Adrenal gland (tissue), 12 donors: Measurements from ENCODE around the gene BRF1. TPM values are rescaled to one million over a fixed set of nuclear protein-coding genes. Genes with fewer than 3 reads are reported as not detected.

Source experiments
- DNase-seq, 7 donors: peaks; one replicate each; pipeline ENCODE4 v3.0.0-alpha.2; 2019 to 2020
- H3K27ac ChIP-seq, 5 donors: fragments of 200-600 bp; sonication (generic) in 4 of 5; 1 replicate in 3 of 5; 2 replicates in 2 of 5; pipeline versions ENCODE4 v1.5.1 to v1.8.0; 2016 to 2020; ENCODE audit warnings: mild to moderate bottlenecking in 1 of 5
- H3K27me3 ChIP-seq: fragments of 200-600 bp; 2 replicates; pipeline ENCODE4 v1.8.0; 2021
- H3K36me3 ChIP-seq, 2 donors: fragments of 200-600 bp; replicated peaks in 1 of 2; 1 replicate in 1 of 2; 2 replicates in 1 of 2; pipeline versions ENCODE4 v1.5.1 to v1.8.0; 2018 to 2022
- H3K4me1 ChIP-seq, 2 donors: fragments of 200-600 bp; replicated peaks in 1 of 2; 1 replicate in 1 of 2; 2 replicates in 1 of 2; pipeline versions ENCODE4 v1.5.1 to v1.8.0; 2018 to 2021
- H3K4me3 ChIP-seq, 4 donors: fragments of 200-600 bp; sonication (generic) in 3 of 4; one replicate each; pipeline ENCODE4 v1.5.1; 2016 to 2018
- H3K9me3 ChIP-seq, 3 donors: fragments of 200-600 bp; sonication (generic) in 1 of 3; replicated peaks in 1 of 3; 1 replicate in 2 of 3; 2 replicates in 1 of 3; pipeline versions ENCODE4 v1.5.1 to v1.8.0; 2016 to 2021
- POLR2A ChIP-seq, 2 donors: fragments of 450-650 bp; IDR thresholded peaks; one replicate each; pipeline ENCODE4 v1.6.1; 2017; ENCODE audit warnings: antibody characterized with exemption in 2 of 2, mild to moderate bottlenecking in 2 of 2, moderate library complexity in 1 of 2
- WGBS, 4 donors: extraction: QIAGEN DNeasy Blood & Tissue Kit in 2 of 4; methylation state at CpG; one replicate each; pipeline versions ENCODE4 v1.1.5 to v1.1.7; 2013 to 2017; 5-methylcytosine and 5-hydroxymethylcytosine counted together
- intact Hi-C, 2 donors: fragments of 100-400 bp; cut with DNase I; formaldehyde crosslinking; loops; one replicate each; pipeline versions ENCODE4 v1.14.1 to v1.15.0; 2022 to 2023
- polyA plus RNA-seq, 3 donors: library from polyadenylated mRNA; stranded (reverse); fragments of 200-250 nt in 2 of 3; fragments of 350-450 nt in 1 of 3; fragmentation: Illumina TruSeq in 1 of 3; extraction: RNeasy Lipid Tissue Mini Kit (QIAGEN cat#74804) in 1 of 3; gene quantifications; one replicate each; pipeline ENCODE4 v1.2.3, GENCODE V29; 2013 to 2014
- total RNA-seq, 9 donors: library from RNA; depleted of rRNA in 4 of 9; stranded (reverse); fragments of >200 nt in 4 of 9; fragments of 120-200 nt in 1 of 9; fragmentation: NEBNext Ultra II Directional in 1 of 9; extraction: Animal tissue kit (Norgen Biotek cat#: 25700) in 1 of 9; gene quantifications; one replicate each; pipeline versions ENCODE4 v1.1.0 to v1.2.4, GENCODE V29; 2013 to 2023
- TF ChIP-seq, protein P1 (sequence below), 6 experiments: fragments of 450-650 bp in 4 of 6; fragments of 200-600 bp in 2 of 6; sonication (generic) in 1 of 6; IDR thresholded peaks; 1 replicate in 5 of 6; 2 replicates in 1 of 6; pipeline versions ENCODE4 v1.5.1 to v1.8.0; 2016 to 2021; ENCODE audit warnings: antibody characterized with exemption in 6 of 6, mild to moderate bottlenecking in 2 of 6, moderate library complexity in 1 of 6
- donor health status: healthy with polysubstance abuse.
- donor health status: Bipolar disorder and iron deficiency.
- donor health status: DM: yes; HTN: yes; CAD: no.
- donor health status: DM: no; HTN: no; CAD: no.
- donor health status: DM: no; HTN: no; CAD: no.
- donor health status: DM: yes; HTN: yes; CAD: no.

BRF1 gene
- total and polyA plus RNA-seq, 12 donors: 14.0 to 96.9 (median 37.5) TPM

DNA sequence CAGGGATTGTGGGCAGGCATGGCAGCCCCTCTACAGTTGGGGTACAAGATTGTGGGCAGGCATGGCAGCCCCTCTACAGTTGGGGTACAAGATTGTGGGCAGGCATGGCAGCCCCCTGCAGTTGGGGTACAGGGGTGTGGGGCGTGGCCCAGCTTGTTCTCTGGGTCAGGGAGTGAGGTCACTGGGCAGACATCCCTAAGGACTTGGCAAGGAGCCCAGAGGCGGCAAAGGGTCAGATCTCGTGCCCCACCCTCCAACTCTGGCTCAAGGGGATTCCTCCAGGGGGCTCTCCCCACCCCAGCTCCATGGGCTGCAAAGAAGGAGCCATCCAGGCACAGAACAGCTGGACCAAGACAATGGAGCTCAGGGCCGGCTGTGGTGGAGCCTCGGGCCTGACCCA is 93.9 kb downstream of the BRF1 start:
- Histone ChIP-seq H3K36me3 (peaks cover 0 to 9% of the 10 kb centered on the region in 2 donors), H3K27me3 (no peaks in the 10 kb centered on the region), H3K4me1 (peaks cover 14 to 26% of the 10 kb centered on the region in 2 donors), H3K27ac (no peak overlapping the region), H3K9me3 (no peaks in the 10 kb centered on the region), H3K4me3 (no peak overlapping the region)
- intact Hi-C loops: no loop called here
- TF ChIP-seq, protein P1, sequence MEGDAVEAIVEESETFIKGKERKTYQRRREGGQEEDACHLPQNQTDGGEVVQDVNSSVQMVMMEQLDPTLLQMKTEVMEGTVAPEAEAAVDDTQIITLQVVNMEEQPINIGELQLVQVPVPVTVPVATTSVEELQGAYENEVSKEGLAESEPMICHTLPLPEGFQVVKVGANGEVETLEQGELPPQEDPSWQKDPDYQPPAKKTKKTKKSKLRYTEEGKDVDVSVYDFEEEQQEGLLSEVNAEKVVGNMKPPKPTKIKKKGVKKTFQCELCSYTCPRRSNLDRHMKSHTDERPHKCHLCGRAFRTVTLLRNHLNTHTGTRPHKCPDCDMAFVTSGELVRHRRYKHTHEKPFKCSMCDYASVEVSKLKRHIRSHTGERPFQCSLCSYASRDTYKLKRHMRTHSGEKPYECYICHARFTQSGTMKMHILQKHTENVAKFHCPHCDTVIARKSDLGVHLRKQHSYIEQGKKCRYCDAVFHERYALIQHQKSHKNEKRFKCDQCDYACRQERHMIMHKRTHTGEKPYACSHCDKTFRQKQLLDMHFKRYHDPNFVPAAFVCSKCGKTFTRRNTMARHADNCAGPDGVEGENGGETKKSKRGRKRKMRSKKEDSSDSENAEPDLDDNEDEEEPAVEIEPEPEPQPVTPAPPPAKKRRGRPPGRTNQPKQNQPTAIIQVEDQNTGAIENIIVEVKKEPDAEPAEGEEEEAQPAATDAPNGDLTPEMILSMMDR (IDR thresholded peaks at IDR 0.05): no peak
- TF ChIP-seq POLR2A (IDR thresholded peaks at IDR 0.05): no peak
- WGBS, 4 donors: 0 to 51% (median 39%) methylated on average over 1 to 5 of the region's 5 CpGs
- DNase-seq: no peak

- intact Hi-C loops: loop anchor here in 1 of 2 donors (2.0 kb wide), 1 partner anchor 147 kb away; no protein-coding TSS in a partner anchor
- H3K27ac ChIP-seq: peak overlapping the region in 1 of 5 donors; percentile 1
- no peaks in the 10 kb centered on the region for H3K27me3 ChIP-seq
- H3K9me3 ChIP-seq: no peaks in the 10 kb centered on the region
- no peak overlapping the region for H3K4me3 ChIP-seq
- WGBS, 4 donors: 22 to 67% (median 36%) methylated on average over 1 to 12 of the region's 12 CpGs
- H3K36me3 ChIP-seq: peaks cover 0 to 9% of the 10 kb centered on the region in 2 donors
- H3K4me1 ChIP-seq: peaks cover 14 to 31% of the 10 kb centered on the region in 2 donors
- DNase-seq: peak; percentile 53 to 74 (median 55)
- TF ChIP-seq POLR2A (IDR thresholded peaks at IDR 0.05): no peak
- TF ChIP-seq, protein P1 (IDR thresholded peaks at IDR 0.05): no peak
These were observed 95.1 kb downstream of the BRF1 start for GRCh38 chr14:105205673-105206208.

DNA sequence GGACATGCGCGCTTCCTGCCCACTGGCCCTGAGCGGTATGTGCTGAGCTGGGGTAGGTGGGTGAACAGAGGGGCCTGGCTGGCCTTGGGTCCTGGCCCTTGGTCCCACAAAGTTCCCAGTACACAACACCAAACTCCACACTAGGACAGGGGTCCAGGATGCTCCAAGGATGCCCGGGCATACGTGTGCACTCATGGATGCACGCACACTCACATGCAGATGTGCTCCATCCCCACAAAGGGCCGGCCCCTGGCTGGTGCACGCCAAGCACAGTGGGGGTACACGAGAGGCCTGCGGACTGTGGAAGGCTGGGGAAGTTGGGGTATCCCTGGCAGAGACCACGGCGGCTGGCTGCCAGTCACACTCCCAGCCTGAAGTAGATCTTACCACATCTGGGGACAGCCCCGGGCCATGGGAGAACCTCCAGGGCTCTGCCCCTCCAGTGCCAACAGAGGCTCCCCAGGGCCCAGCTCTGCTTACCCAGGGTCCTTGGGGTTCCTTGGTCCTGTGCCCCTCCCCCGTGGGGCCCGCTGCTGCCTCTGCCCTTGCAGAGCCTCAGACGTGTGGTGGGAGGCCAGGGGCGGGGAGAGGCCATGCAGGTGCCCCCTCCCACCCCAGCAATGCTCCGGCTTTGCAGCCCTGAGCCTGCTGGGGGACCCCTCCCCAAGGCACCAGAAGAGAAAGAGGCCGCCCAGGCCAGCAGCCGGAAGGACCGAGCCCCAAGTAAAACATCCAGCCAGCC is 95.7 kb downstream of the BRF1 start:
- Histone ChIP-seq H3K27me3 (peaks cover under 1% of the 10 kb centered on the region), H3K36me3 (peaks cover 0 to 7% of the 10 kb centered on the region in 2 donors), H3K4me3 (no peak overlapping the region), H3K27ac (peak overlapping the region in 2 of 5 donors; percentile 21 to 61), H3K4me1 (peaks cover 14 to 31% of the 10 kb centered on the region in 2 donors), H3K9me3 (no peaks in the 10 kb centered on the region)
- 30 to 40% (median 39%) methylated on average over 8 to 21 of the region's 21 CpGs for WGBS, 4 donors
- intact Hi-C loops: loop anchor here (2.0 to 5.0 kb wide), 3 partner anchors 77 to 148 kb away; no protein-coding TSS in a partner anchor
- DNase-seq: peak in 1 of 7 donors; percentile 36
- TF ChIP-seq, protein P1 (IDR thresholded peaks at IDR 0.05): no peak

DNA sequence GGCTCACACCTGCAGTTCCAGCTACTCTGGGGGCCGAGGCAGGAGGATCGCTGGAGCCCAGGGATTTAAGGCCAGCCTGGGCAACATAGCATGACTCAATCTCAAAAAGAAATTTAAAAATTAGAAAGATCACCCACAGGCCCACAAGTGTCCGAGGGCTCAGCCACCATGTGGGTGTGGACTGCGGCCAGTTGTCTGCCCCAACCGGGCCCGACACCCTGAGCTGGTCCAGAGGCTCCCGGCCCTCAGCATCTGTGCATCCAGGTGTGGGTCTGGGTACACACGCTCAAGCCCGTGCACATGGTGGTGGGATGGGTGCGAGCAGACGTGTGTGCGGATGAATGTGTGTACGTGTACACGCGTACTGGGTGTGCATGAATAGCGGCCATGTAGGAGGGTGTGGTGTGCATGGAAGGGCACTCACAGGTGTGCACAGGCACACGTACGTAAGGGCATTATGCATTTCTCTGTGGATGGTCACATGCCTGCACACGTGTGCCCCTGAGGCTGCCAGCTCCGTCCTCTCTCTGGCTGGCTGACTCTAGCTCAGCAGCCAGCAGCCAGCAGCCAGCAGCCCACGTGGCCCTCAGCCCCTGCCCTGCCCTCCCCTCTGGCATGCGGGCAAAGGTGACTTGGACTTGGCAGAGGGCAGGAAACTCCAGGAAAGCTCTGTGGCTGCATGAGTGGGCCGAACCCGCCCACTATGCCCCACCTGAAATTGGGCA is 96.4 kb downstream of the BRF1 start:
- no peaks in the 10 kb centered on the region for H3K9me3 ChIP-seq
- peak overlapping the region in 2 of 5 donors; percentile 26 to 61 for H3K27ac ChIP-seq
- DNase-seq: peak; percentile 78 to 88 (median 84)
- TF ChIP-seq POLR2A (IDR thresholded peaks at IDR 0.05): no peak
- TF ChIP-seq, protein P1 (IDR thresholded peaks at IDR 0.05): no peak
- intact Hi-C loops: loop anchor here (2.0 to 5.0 kb wide), 3 partner anchors 78 to 148 kb away; no protein-coding TSS in a partner anchor
- peaks cover 14 to 31% of the 10 kb centered on the region in 2 donors for H3K4me1 ChIP-seq
- no peak overlapping the region for H3K4me3 ChIP-seq
- WGBS, 4 donors: 45 to 60% (median 52%) methylated on average over 15 to 24 of the region's 24 CpGs
- no peaks in the 10 kb centered on the region for H3K36me3 ChIP-seq
- peaks cover 6% of the 10 kb centered on the region for H3K27me3 ChIP-seq
